ENCODE data around the gene ZNF423. TPM values are rescaled to one million over a fixed set of nuclear protein-coding genes. Genes with fewer than 3 reads are reported as not detected.

ZNF423 gene
- total and polyA plus RNA-seq, 2 experiments from 2014 or later = 14.9 to 41.8 TPM

GRCh38 chr16:49498264-49498663 lies 357.6 kb downstream of the ZNF423 start:
- no peaks in the 10 kb centered on the region for H3F3A ChIP-seq (replicated peaks; ENCODE audit: low read depth)

More at GRCh38 chr16:49498264-49498663, 357.6 kb downstream of the ZNF423 start:
- H3K4me1 Mint-ChIP-seq = peaks cover 8% of the 10 kb centered on the region; the same call in 2 of the 3 replicates
- H3K9me3 Mint-ChIP-seq = no peaks in the 10 kb centered on the region
- no peak overlapping the region for H3K4me2 ChIP-seq
- H3K27me3 ChIP-seq (ENCODE audit: insufficient read depth) = no peaks in the 10 kb centered on the region
- no peaks in the 10 kb centered on the region for H3K79me2 ChIP-seq (replicated peaks; ENCODE audit: insufficient read depth)
- H2AFZ ChIP-seq = no peak overlapping the region
- TF ChIP-seq, protein P1, sequence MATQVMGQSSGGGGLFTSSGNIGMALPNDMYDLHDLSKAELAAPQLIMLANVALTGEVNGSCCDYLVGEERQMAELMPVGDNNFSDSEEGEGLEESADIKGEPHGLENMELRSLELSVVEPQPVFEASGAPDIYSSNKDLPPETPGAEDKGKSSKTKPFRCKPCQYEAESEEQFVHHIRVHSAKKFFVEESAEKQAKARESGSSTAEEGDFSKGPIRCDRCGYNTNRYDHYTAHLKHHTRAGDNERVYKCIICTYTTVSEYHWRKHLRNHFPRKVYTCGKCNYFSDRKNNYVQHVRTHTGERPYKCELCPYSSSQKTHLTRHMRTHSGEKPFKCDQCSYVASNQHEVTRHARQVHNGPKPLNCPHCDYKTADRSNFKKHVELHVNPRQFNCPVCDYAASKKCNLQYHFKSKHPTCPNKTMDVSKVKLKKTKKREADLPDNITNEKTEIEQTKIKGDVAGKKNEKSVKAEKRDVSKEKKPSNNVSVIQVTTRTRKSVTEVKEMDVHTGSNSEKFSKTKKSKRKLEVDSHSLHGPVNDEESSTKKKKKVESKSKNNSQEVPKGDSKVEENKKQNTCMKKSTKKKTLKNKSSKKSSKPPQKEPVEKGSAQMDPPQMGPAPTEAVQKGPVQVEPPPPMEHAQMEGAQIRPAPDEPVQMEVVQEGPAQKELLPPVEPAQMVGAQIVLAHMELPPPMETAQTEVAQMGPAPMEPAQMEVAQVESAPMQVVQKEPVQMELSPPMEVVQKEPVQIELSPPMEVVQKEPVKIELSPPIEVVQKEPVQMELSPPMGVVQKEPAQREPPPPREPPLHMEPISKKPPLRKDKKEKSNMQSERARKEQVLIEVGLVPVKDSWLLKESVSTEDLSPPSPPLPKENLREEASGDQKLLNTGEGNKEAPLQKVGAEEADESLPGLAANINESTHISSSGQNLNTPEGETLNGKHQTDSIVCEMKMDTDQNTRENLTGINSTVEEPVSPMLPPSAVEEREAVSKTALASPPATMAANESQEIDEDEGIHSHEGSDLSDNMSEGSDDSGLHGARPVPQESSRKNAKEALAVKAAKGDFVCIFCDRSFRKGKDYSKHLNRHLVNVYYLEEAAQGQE (IDR thresholded peaks at IDR 0.05; ENCODE audit: unreplicated experiment) = no peak
- TF ChIP-seq NANOG (IDR thresholded peaks at IDR 0.05; ENCODE audit: borderline replicate concordance) (no peak), JUNB (IDR thresholded peaks at IDR 0.05; ENCODE audit: unreplicated experiment) (no peak), EZH2 (IDR thresholded peaks at IDR 0.05; ENCODE audit: low read depth, unreplicated experiment) (no peak), STAT1 (IDR thresholded peaks at IDR 0.05; ENCODE audit: unreplicated experiment) (no peak), ZNF331 (CRISPR knock-in tag; IDR thresholded peaks at IDR 0.05; ENCODE audit: low read depth) (no peak), ZNF114 (CRISPR knock-in tag; IDR thresholded peaks at IDR 0.05) (no peak), POLR2AphosphoS5 (IDR thresholded peaks at IDR 0.05; ENCODE audit: low read depth) (no peak), CREB1 (CRISPR knock-in tag; IDR thresholded peaks at IDR 0.05; ENCODE audit: low read depth) (no peak), EZH2phosphoT487 (IDR thresholded peaks at IDR 0.05; ENCODE audit: unreplicated experiment) (no peak)
- TF ChIP-seq, protein P2, sequence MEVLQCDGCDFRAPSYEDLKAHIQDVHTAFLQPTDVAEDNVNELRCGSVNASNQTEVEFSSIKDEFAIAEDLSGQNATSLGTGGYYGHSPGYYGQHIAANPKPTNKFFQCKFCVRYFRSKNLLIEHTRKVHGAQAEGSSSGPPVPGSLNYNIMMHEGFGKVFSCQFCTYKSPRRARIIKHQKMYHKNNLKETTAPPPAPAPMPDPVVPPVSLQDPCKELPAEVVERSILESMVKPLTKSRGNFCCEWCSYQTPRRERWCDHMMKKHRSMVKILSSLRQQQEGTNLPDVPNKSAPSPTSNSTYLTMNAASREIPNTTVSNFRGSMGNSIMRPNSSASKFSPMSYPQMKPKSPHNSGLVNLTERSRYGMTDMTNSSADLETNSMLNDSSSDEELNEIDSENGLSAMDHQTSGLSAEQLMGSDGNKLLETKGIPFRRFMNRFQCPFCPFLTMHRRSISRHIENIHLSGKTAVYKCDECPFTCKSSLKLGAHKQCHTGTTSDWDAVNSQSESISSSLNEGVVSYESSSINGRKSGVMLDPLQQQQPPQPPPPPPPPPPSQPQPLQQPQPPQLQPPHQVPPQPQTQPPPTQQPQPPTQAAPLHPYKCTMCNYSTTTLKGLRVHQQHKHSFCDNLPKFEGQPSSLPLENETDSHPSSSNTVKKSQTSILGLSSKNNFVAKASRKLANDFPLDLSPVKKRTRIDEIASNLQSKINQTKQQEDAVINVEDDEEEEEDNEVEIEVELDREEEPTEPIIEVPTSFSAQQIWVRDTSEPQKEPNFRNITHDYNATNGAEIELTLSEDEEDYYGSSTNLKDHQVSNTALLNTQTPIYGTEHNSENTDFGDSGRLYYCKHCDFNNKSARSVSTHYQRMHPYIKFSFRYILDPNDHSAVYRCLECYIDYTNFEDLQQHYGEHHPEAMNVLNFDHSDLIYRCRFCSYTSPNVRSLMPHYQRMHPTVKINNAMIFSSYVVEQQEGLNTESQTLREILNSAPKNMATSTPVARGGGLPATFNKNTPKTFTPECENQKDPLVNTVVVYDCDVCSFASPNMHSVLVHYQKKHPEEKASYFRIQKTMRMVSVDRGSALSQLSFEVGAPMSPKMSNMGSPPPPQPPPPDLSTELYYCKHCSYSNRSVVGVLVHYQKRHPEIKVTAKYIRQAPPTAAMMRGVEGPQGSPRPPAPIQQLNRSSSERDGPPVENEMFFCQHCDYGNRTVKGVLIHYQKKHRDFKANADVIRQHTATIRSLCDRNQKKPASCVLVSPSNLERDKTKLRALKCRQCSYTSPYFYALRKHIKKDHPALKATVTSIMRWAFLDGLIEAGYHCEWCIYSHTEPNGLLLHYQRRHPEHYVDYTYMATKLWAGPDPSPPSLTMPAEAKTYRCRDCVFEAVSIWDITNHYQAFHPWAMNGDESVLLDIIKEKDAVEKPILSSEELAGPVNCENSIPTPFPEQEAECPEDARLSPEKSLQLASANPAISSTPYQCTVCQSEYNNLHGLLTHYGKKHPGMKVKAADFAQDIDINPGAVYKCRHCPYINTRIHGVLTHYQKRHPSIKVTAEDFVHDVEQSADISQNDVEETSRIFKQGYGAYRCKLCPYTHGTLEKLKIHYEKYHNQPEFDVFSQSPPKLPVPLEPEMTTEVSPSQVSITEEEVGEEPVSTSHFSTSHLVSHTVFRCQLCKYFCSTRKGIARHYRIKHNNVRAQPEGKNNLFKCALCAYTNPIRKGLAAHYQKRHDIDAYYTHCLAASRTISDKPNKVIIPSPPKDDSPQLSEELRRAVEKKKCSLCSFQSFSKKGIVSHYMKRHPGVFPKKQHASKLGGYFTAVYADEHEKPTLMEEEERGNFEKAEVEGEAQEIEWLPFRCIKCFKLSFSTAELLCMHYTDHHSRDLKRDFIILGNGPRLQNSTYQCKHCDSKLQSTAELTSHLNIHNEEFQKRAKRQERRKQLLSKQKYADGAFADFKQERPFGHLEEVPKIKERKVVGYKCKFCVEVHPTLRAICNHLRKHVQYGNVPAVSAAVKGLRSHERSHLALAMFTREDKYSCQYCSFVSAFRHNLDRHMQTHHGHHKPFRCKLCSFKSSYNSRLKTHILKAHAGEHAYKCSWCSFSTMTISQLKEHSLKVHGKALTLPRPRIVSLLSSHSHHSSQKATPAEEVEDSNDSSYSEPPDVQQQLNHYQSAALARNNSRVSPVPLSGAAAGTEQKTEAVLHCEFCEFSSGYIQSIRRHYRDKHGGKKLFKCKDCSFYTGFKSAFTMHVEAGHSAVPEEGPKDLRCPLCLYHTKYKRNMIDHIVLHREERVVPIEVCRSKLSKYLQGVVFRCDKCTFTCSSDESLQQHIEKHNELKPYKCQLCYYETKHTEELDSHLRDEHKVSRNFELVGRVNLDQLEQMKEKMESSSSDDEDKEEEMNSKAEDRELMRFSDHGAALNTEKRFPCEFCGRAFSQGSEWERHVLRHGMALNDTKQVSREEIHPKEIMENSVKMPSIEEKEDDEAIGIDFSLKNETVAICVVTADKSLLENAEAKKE (CRISPR knock-in tag; IDR thresholded peaks at IDR 0.05) = no peak
- TF ChIP-seq, protein P3, sequence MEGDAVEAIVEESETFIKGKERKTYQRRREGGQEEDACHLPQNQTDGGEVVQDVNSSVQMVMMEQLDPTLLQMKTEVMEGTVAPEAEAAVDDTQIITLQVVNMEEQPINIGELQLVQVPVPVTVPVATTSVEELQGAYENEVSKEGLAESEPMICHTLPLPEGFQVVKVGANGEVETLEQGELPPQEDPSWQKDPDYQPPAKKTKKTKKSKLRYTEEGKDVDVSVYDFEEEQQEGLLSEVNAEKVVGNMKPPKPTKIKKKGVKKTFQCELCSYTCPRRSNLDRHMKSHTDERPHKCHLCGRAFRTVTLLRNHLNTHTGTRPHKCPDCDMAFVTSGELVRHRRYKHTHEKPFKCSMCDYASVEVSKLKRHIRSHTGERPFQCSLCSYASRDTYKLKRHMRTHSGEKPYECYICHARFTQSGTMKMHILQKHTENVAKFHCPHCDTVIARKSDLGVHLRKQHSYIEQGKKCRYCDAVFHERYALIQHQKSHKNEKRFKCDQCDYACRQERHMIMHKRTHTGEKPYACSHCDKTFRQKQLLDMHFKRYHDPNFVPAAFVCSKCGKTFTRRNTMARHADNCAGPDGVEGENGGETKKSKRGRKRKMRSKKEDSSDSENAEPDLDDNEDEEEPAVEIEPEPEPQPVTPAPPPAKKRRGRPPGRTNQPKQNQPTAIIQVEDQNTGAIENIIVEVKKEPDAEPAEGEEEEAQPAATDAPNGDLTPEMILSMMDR (conservative IDR thresholded peaks at IDR 0.05; ENCODE audit: low read depth in 2 of 2) = no peak
- TF ChIP-seq, protein P4, sequence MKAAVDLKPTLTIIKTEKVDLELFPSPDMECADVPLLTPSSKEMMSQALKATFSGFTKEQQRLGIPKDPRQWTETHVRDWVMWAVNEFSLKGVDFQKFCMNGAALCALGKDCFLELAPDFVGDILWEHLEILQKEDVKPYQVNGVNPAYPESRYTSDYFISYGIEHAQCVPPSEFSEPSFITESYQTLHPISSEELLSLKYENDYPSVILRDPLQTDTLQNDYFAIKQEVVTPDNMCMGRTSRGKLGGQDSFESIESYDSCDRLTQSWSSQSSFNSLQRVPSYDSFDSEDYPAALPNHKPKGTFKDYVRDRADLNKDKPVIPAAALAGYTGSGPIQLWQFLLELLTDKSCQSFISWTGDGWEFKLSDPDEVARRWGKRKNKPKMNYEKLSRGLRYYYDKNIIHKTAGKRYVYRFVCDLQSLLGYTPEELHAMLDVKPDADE (IDR thresholded peaks at IDR 0.05) = no peak
- H3K27me3 Mint-ChIP-seq (ENCODE audit: insufficient read depth, low read depth, poor library complexity) = peaks cover 7% of the 10 kb centered on the region
- no peaks in the 10 kb centered on the region for H3K36me3 ChIP-seq (ENCODE audit: insufficient read depth)
- no peaks in the 10 kb centered on the region for H4K20me1 ChIP-seq (replicated peaks; ENCODE audit: insufficient read depth)
- no peak overlapping the region for H3K4me3 ChIP-seq
- H3K9me2 ChIP-seq (ENCODE audit: insufficient read depth) = no peaks in the 10 kb centered on the region
- no peak overlapping the region for H3K4me3 Mint-ChIP-seq
- H3K27ac Mint-ChIP-seq = no peak overlapping the region
- H3K36me3 Mint-ChIP-seq (ENCODE audit: low read depth) = no peaks in the 10 kb centered on the region; the same call in 2 of the 3 replicates
- ATAC-seq (no peak), DNase-seq (ENCODE audit: low spot score) (no peak)
- no peak overlapping the region for H3K27ac ChIP-seq (ENCODE audit: low read depth)
- no peaks in the 10 kb centered on the region for H3K4me1 ChIP-seq (ENCODE audit: insufficient read depth)
